ENCODE data around the gene AOPEP.

DNA sequence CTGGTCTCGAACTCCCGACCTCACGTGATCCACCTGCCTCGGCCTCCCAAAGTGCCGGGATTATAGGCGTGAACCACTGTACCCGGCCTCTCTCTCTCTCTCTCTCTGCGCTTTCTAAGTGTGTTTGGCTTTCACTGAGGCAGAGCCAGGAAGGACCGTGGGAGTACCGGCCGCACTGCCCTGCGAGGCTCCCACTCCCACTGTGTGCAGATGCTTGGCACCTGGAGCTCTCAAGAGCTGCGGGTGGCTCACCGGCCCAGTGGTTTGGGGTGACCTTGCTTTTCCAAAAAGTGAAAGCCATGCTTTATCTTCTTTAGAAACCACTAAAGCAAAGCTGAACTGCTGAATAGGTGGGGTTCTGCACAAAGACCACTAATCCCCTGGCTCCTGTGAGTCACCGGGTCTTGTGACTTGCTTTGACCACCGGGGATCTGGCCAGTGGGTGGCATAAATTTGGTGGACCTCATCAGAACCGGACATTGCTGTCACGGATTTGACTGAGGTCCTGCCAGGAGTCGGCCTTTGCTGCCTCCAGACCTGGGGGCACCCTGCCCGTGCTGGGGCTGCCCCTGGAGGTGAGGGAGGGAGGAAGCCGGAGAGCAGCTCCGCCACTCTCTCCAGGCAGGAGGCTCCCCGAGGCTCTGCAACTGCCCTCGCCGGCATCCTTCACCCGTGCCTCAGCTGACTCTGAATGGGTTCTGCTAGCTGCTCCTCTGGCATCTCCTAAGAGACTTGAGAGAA is 362.1 kb downstream of the AOPEP start:
- no peak for TF ChIP-seq EZH2 (optimal IDR thresholded peaks at IDR 0.05; ENCODE audit: low read depth, low read length)
- TF ChIP-seq, protein P1, sequence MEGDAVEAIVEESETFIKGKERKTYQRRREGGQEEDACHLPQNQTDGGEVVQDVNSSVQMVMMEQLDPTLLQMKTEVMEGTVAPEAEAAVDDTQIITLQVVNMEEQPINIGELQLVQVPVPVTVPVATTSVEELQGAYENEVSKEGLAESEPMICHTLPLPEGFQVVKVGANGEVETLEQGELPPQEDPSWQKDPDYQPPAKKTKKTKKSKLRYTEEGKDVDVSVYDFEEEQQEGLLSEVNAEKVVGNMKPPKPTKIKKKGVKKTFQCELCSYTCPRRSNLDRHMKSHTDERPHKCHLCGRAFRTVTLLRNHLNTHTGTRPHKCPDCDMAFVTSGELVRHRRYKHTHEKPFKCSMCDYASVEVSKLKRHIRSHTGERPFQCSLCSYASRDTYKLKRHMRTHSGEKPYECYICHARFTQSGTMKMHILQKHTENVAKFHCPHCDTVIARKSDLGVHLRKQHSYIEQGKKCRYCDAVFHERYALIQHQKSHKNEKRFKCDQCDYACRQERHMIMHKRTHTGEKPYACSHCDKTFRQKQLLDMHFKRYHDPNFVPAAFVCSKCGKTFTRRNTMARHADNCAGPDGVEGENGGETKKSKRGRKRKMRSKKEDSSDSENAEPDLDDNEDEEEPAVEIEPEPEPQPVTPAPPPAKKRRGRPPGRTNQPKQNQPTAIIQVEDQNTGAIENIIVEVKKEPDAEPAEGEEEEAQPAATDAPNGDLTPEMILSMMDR (IDR thresholded peaks at IDR 0.05; ENCODE audit: low read length): no peak

Data from MM.1S (cell line).